ENCODE data around the gene CNTN4. TPM values are rescaled to one million over a fixed set of nuclear protein-coding genes. Genes with fewer than 3 reads are reported as not detected.

Gene CNTN4
- total RNA-seq, 3 donors from 2014 or later, result 6.6 to 16.7 (median 16.7) TPM

- intact Hi-C loops (cut with DNase I; ENCODE audit: low total_unique reads), result loop anchor here (5.0 kb wide), 1 partner anchor 284 kb away; no protein-coding TSS in a partner anchor
- Histone ChIP-seq H3K4me1 (no peaks in the 10 kb centered on the region), H3K27me3 (no peaks in the 10 kb centered on the region), H3K4me3 (no peak overlapping the region), H3K36me3 (no peaks in the 10 kb centered on the region), H3K9me3 (no peaks in the 10 kb centered on the region), H3K27ac (no peak overlapping the region)
- DNase-seq (ENCODE audit: low spot score in 2 of 2), result no peak
- TF ChIP-seq POLR2AphosphoS5 (IDR thresholded peaks at IDR 0.05) (no peak), CTCF (IDR thresholded peaks at IDR 0.05) (no peak), POLR2A (IDR thresholded peaks at IDR 0.05) (no peak)
Observed at GRCh38 chr3:3016226-3016625, 917.6 kb downstream of the CNTN4 start.

- Histone ChIP-seq H3K4me1 (no peaks in the 10 kb centered on the region), H3K9me3 (no peaks in the 10 kb centered on the region), H3K27me3 (no peaks in the 10 kb centered on the region), H3K36me3 (no peaks in the 10 kb centered on the region), H3K4me3 (no peak overlapping the region), H3K27ac (no peak overlapping the region)
- no peak for DNase-seq (ENCODE audit: low spot score in 2 of 2)
- TF ChIP-seq POLR2AphosphoS5 (IDR thresholded peaks at IDR 0.05) (no peak), POLR2A (IDR thresholded peaks at IDR 0.05) (no peak), CTCF (IDR thresholded peaks at IDR 0.05) (no peak)
- intact Hi-C loops (cut with DNase I; ENCODE audit: low total_unique reads), result no loop called here
Observed at GRCh38 chr3:3020209-3020608, 921.5 kb downstream of the CNTN4 start.

GRCh38 chr3:3023111-3023745 lies 924.6 kb downstream of the CNTN4 start:
- Histone ChIP-seq H3K27ac (no peak overlapping the region), H3K9me3 (no peaks in the 10 kb centered on the region), H3K36me3 (no peaks in the 10 kb centered on the region), H3K4me3 (no peak overlapping the region), H3K4me1 (no peaks in the 10 kb centered on the region), H3K27me3 (no peaks in the 10 kb centered on the region)
- TF ChIP-seq POLR2AphosphoS5 (IDR thresholded peaks at IDR 0.05), result no peak
- no peak for TF ChIP-seq POLR2A (IDR thresholded peaks at IDR 0.05)
- no peak for TF ChIP-seq CTCF (IDR thresholded peaks at IDR 0.05)
- intact Hi-C loops (cut with DNase I; ENCODE audit: low total_unique reads), result no loop called here
- DNase-seq (ENCODE audit: low spot score in 2 of 2), result no peak

GRCh38 chr3:3027976-3028567 lies 929.4 kb downstream of the CNTN4 start:
- Histone ChIP-seq H3K27me3 (no peaks in the 10 kb centered on the region), H3K4me3 (no peak overlapping the region), H3K4me1 (no peaks in the 10 kb centered on the region), H3K36me3 (no peaks in the 10 kb centered on the region), H3K27ac (no peak overlapping the region), H3K9me3 (no peaks in the 10 kb centered on the region)
- TF ChIP-seq POLR2A (IDR thresholded peaks at IDR 0.05) (no peak), CTCF (IDR thresholded peaks at IDR 0.05) (no peak), POLR2AphosphoS5 (IDR thresholded peaks at IDR 0.05) (no peak)
- DNase-seq (ENCODE audit: low spot score in 2 of 2), result no peak
- intact Hi-C loops (cut with DNase I; ENCODE audit: low total_unique reads), result no loop called here

- Histone ChIP-seq H3K4me1 (no peaks in the 10 kb centered on the region), H3K27ac (no peak overlapping the region), H3K36me3 (no peaks in the 10 kb centered on the region), H3K9me3 (no peaks in the 10 kb centered on the region), H3K27me3 (no peaks in the 10 kb centered on the region), H3K4me3 (no peak overlapping the region)
- intact Hi-C loops (cut with DNase I; ENCODE audit: low total_unique reads), result no loop called here
- no peak for DNase-seq (ENCODE audit: low spot score in 2 of 2)
- TF ChIP-seq POLR2AphosphoS5 (IDR thresholded peaks at IDR 0.05) (no peak), CTCF (IDR thresholded peaks at IDR 0.05) (no peak), POLR2A (IDR thresholded peaks at IDR 0.05) (no peak)
Observed at GRCh38 chr3:3031326-3031725, 932.7 kb downstream of the CNTN4 start.

Measured in breast epithelium (tissue), 4 donors.